WTC11 (cell line): Measurements from ENCODE around the gene TUT4. TPM values are rescaled to one million over a fixed set of nuclear protein-coding genes. Genes with fewer than 3 reads are reported as not detected.

Experiments
- ATAC-seq: fragments of 200-7000 bp; cut with Tn5 transposase; 2 replicates; pipeline ENCODE4 v1.10.0; 2021; ENCODE audit warnings: mild to moderate bottlenecking, moderate library complexity
- CTCF ChIA-PET: fragments of 300-600 bp; sonication (Branson Sonifier 250); formaldehyde crosslinking; loops from one replicate; lab custom pipeline; 2021; ENCODE audit warnings: antibody characterized with exemption; lab: Charles Lee
- POLR2A ChIA-PET: fragments of 350-600 bp; sonication (Branson Sonifier 250); formaldehyde crosslinking; loops from one replicate; lab custom pipeline; 2021; ENCODE audit warnings: antibody characterized with exemption; lab: Charles Lee
- DNase-seq: peaks from one replicate; pipeline ENCODE4 v3.0.0; 2021; ENCODE audit warnings: low spot score
- H3K27ac Mint-ChIP-seq: 2 replicates; pipeline ENCODE4 v1.8.0; 2021; ENCODE audit warnings: mixed read lengths
- H3K27me3 Mint-ChIP-seq: 2 replicates; pipeline ENCODE4 v1.8.0; 2021; ENCODE audit warnings: low read depth, mild to moderate bottlenecking, moderate library complexity, mixed read lengths
- H3K36me3 Mint-ChIP-seq: 2 replicates; pipeline ENCODE4 v1.8.0; 2021; ENCODE audit warnings: mixed read lengths
- H3K4me1 Mint-ChIP-seq: 2 replicates; pipeline ENCODE4 v1.8.0; 2022; ENCODE audit warnings: mixed read lengths
- H3K4me3 Mint-ChIP-seq: 2 replicates; pipeline ENCODE4 v1.8.0; 2021; ENCODE audit warnings: mild to moderate bottlenecking, moderate library complexity, mixed read lengths
- H3K9me3 Mint-ChIP-seq: 2 replicates; pipeline ENCODE4 v1.8.0; 2021; ENCODE audit warnings: mixed read lengths
- FOXJ3 ChIP-seq: sonication (generic); formaldehyde crosslinking; IDR thresholded peaks from 2 replicates; pipeline ENCODE4 v1.9.0; 2021; ENCODE audit warnings: missing genetic modification reagents, mild to moderate bottlenecking, borderline replicate concordance
- FOXK1 ChIP-seq: sonication (generic); formaldehyde crosslinking; IDR thresholded peaks from 2 replicates; pipeline ENCODE4 v1.8.0; 2022; ENCODE audit warnings: mild to moderate bottlenecking, moderate library complexity, missing genetic modification reagents
- GABPB1 ChIP-seq: sonication (generic); formaldehyde crosslinking; IDR thresholded peaks from 2 replicates; pipeline ENCODE4 v1.8.1; 2023; ENCODE audit warnings: mild to moderate bottlenecking, missing genetic modification reagents
- JUN ChIP-seq: sonication (generic); formaldehyde crosslinking; IDR thresholded peaks from 2 replicates; pipeline ENCODE4 v1.8.0; 2023; ENCODE audit warnings: mild to moderate bottlenecking, missing genetic modification reagents
- NR1H2 ChIP-seq: sonication (generic); formaldehyde crosslinking; IDR thresholded peaks from 2 replicates; pipeline ENCODE4 v1.9.0; 2021; ENCODE audit warnings: mild to moderate bottlenecking, moderate library complexity, missing genetic modification reagents
- NR3C1 ChIP-seq: sonication (generic); formaldehyde crosslinking; conservative IDR thresholded peaks from 2 replicates; pipeline ENCODE4 v1.8.1; 2023; ENCODE audit warnings: low read depth, mild to moderate bottlenecking, missing genetic modification reagents
- RELA ChIP-seq: sonication (generic); formaldehyde crosslinking; IDR thresholded peaks from 2 replicates; pipeline ENCODE4 v1.8.1; 2022; ENCODE audit warnings: missing genetic modification reagents, mild to moderate bottlenecking, borderline replicate concordance
- SMAD3 ChIP-seq: sonication (generic); formaldehyde crosslinking; IDR thresholded peaks from 2 replicates; pipeline ENCODE4 v1.8.0; 2022; ENCODE audit warnings: missing genetic modification reagents, mild to moderate bottlenecking, borderline replicate concordance
- TCF7 ChIP-seq: sonication (generic); formaldehyde crosslinking; IDR thresholded peaks from 2 replicates; pipeline ENCODE4 v1.8.0; 2022; ENCODE audit warnings: mild to moderate bottlenecking, low read depth, missing genetic modification reagents, moderate library complexity
- ZNF138 ChIP-seq: sonication (generic); formaldehyde crosslinking; conservative IDR thresholded peaks from 2 replicates; pipeline ENCODE4 v1.8.1; 2022; ENCODE audit warnings: mild to moderate bottlenecking, moderate library complexity, missing genetic modification reagents
- ZNF317 ChIP-seq: sonication (generic); formaldehyde crosslinking; IDR thresholded peaks from 2 replicates; pipeline ENCODE4 v1.8.1; 2023; ENCODE audit warnings: low read depth, mild to moderate bottlenecking, moderate library complexity, missing genetic modification reagents, borderline replicate concordance
- ZNF416 ChIP-seq: fragments of 250-450 bp; sonication (Bioruptor Pico); IDR thresholded peaks from 2 replicates; pipeline ENCODE4 v1.9.0; 2021; ENCODE audit warnings: mild to moderate bottlenecking, inconsistent platforms
- ZNF671 ChIP-seq: fragments of 250-450 bp; sonication (Bioruptor Pico); IDR thresholded peaks from 2 replicates; pipeline ENCODE4 v1.8.0; 2021; ENCODE audit warnings: mild to moderate bottlenecking
- total RNA-seq: library from RNA; stranded (reverse); gene quantifications from 3 replicates; pipeline ENCODE4 v1.2.3, GENCODE V29; 2021
- TF ChIP-seq, protein P1 (sequence below): sonication (generic); formaldehyde crosslinking; IDR thresholded peaks from 2 replicates; pipeline ENCODE4 v1.8.1; 2022; ENCODE audit warnings: low read depth, missing genetic modification reagents, borderline replicate concordance
- TF ChIP-seq, protein P2 (sequence below): sonication (generic); formaldehyde crosslinking; IDR thresholded peaks from 2 replicates; pipeline ENCODE4 v1.8.1; 2022; ENCODE audit warnings: low read depth, mild to moderate bottlenecking, moderate library complexity, missing genetic modification reagents, borderline replicate concordance
- TF ChIP-seq, protein P3 (sequence below): sonication (generic); formaldehyde crosslinking; IDR thresholded peaks from 2 replicates; pipeline ENCODE4 v1.8.1; 2023; ENCODE audit warnings: mild to moderate bottlenecking, missing genetic modification reagents
- TF ChIP-seq, protein P4 (sequence below): sonication (generic); formaldehyde crosslinking; IDR thresholded peaks from 2 replicates; pipeline ENCODE4 v1.8.1; 2023; ENCODE audit warnings: mild to moderate bottlenecking, missing genetic modification reagents
- TF ChIP-seq, protein P5 (sequence below): sonication (generic); formaldehyde crosslinking; conservative IDR thresholded peaks from 2 replicates; pipeline ENCODE4 v1.8.1; 2023; ENCODE audit warnings: mild to moderate bottlenecking, low read depth, missing genetic modification reagents, moderate library complexity
- TF ChIP-seq, protein P6 (sequence below): sonication (generic); formaldehyde crosslinking; IDR thresholded peaks from 2 replicates; pipeline ENCODE4 v1.8.1; 2023; ENCODE audit warnings: mild to moderate bottlenecking, missing genetic modification reagents, borderline replicate concordance
- TF ChIP-seq, protein P7 (sequence below): fragments of 250-450 bp; sonication (Bioruptor Pico); IDR thresholded peaks from 2 replicates; pipeline ENCODE4 v1.9.0; 2021; ENCODE audit warnings: mild to moderate bottlenecking

Gene TUT4
- total RNA-seq, 1 experiment from 2014 or later: 63.3 TPM

DNA sequence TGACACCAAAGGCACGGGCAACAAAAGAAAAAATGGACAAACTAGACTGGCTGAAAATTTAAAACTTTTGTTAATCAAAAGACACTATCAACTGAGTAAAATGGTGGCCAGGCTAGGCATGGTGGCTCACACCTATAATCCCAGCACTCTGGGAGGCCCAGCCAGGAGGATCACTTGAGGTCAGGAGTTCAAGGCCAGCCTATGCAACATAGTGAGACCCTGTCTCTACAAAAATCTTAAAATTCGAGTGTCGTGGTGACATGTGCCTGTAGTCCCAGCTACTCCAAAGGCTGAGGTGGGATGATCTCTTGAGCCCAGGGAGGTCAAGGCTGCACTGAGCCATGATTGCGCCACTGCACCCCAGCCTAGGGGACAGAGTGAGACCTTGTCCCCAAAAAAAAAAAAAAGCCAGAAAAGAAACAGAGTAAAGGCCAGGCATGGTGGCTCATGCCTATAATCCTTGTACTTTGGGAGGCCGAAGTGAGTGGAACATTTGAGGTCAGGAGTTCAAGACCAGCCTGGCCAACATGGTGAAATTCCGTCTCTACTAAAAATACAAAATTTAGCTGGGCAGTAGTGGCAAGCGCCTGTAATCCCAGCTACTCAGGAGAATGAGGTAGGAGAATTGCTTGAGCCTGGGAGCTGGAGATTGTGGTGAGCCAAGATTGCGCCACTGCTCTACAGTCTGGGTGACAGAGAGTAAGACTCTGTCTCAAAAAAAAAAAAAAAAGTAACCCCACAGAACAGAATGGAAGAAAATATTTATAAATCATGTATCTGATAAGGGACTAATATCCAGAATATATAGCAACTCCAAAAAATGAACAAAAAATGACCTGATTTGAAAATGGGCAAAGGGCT is 8.0 kb downstream of the TUT4 start:
- DNase-seq: no peak
- ATAC-seq: no peak
- TF ChIP-seq ZNF138 (CRISPR knock-in tag) (no peak), FOXJ3 (CRISPR knock-in tag) (no peak), GABPB1 (CRISPR knock-in tag) (no peak), ZNF416 (CRISPR knock-in tag) (no peak), TCF7 (no peak), JUN (no peak), ZNF671 (no peak), ZNF317 (CRISPR knock-in tag) (no peak), RELA (CRISPR knock-in tag) (no peak), NR3C1 (no peak), NR1H2 (CRISPR knock-in tag) (no peak), SMAD3 (CRISPR knock-in tag) (no peak), FOXK1 (CRISPR knock-in tag) (no peak)
- TF ChIP-seq, protein P1, sequence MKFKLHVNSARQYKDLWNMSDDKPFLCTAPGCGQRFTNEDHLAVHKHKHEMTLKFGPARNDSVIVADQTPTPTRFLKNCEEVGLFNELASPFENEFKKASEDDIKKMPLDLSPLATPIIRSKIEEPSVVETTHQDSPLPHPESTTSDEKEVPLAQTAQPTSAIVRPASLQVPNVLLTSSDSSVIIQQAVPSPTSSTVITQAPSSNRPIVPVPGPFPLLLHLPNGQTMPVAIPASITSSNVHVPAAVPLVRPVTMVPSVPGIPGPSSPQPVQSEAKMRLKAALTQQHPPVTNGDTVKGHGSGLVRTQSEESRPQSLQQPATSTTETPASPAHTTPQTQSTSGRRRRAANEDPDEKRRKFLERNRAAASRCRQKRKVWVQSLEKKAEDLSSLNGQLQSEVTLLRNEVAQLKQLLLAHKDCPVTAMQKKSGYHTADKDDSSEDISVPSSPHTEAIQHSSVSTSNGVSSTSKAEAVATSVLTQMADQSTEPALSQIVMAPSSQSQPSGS (CRISPR knock-in tag): no peak
- TF ChIP-seq, protein P2, sequence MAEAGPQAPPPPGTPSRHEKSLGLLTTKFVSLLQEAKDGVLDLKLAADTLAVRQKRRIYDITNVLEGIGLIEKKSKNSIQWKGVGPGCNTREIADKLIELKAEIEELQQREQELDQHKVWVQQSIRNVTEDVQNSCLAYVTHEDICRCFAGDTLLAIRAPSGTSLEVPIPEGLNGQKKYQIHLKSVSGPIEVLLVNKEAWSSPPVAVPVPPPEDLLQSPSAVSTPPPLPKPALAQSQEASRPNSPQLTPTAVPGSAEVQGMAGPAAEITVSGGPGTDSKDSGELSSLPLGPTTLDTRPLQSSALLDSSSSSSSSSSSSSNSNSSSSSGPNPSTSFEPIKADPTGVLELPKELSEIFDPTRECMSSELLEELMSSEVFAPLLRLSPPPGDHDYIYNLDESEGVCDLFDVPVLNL (CRISPR knock-in tag): no peak
- TF ChIP-seq, protein P3, sequence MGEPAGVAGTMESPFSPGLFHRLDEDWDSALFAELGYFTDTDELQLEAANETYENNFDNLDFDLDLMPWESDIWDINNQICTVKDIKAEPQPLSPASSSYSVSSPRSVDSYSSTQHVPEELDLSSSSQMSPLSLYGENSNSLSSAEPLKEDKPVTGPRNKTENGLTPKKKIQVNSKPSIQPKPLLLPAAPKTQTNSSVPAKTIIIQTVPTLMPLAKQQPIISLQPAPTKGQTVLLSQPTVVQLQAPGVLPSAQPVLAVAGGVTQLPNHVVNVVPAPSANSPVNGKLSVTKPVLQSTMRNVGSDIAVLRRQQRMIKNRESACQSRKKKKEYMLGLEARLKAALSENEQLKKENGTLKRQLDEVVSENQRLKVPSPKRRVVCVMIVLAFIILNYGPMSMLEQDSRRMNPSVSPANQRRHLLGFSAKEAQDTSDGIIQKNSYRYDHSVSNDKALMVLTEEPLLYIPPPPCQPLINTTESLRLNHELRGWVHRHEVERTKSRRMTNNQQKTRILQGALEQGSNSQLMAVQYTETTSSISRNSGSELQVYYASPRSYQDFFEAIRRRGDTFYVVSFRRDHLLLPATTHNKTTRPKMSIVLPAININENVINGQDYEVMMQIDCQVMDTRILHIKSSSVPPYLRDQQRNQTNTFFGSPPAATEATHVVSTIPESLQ (CRISPR knock-in tag): no peak
- TF ChIP-seq, protein P4, sequence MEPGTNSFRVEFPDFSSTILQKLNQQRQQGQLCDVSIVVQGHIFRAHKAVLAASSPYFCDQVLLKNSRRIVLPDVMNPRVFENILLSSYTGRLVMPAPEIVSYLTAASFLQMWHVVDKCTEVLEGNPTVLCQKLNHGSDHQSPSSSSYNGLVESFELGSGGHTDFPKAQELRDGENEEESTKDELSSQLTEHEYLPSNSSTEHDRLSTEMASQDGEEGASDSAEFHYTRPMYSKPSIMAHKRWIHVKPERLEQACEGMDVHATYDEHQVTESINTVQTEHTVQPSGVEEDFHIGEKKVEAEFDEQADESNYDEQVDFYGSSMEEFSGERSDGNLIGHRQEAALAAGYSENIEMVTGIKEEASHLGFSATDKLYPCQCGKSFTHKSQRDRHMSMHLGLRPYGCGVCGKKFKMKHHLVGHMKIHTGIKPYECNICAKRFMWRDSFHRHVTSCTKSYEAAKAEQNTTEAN: no peak
- TF ChIP-seq, protein P5, sequence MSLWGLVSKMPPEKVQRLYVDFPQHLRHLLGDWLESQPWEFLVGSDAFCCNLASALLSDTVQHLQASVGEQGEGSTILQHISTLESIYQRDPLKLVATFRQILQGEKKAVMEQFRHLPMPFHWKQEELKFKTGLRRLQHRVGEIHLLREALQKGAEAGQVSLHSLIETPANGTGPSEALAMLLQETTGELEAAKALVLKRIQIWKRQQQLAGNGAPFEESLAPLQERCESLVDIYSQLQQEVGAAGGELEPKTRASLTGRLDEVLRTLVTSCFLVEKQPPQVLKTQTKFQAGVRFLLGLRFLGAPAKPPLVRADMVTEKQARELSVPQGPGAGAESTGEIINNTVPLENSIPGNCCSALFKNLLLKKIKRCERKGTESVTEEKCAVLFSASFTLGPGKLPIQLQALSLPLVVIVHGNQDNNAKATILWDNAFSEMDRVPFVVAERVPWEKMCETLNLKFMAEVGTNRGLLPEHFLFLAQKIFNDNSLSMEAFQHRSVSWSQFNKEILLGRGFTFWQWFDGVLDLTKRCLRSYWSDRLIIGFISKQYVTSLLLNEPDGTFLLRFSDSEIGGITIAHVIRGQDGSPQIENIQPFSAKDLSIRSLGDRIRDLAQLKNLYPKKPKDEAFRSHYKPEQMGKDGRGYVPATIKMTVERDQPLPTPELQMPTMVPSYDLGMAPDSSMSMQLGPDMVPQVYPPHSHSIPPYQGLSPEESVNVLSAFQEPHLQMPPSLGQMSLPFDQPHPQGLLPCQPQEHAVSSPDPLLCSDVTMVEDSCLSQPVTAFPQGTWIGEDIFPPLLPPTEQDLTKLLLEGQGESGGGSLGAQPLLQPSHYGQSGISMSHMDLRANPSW: no peak
- TF ChIP-seq, protein P6, sequence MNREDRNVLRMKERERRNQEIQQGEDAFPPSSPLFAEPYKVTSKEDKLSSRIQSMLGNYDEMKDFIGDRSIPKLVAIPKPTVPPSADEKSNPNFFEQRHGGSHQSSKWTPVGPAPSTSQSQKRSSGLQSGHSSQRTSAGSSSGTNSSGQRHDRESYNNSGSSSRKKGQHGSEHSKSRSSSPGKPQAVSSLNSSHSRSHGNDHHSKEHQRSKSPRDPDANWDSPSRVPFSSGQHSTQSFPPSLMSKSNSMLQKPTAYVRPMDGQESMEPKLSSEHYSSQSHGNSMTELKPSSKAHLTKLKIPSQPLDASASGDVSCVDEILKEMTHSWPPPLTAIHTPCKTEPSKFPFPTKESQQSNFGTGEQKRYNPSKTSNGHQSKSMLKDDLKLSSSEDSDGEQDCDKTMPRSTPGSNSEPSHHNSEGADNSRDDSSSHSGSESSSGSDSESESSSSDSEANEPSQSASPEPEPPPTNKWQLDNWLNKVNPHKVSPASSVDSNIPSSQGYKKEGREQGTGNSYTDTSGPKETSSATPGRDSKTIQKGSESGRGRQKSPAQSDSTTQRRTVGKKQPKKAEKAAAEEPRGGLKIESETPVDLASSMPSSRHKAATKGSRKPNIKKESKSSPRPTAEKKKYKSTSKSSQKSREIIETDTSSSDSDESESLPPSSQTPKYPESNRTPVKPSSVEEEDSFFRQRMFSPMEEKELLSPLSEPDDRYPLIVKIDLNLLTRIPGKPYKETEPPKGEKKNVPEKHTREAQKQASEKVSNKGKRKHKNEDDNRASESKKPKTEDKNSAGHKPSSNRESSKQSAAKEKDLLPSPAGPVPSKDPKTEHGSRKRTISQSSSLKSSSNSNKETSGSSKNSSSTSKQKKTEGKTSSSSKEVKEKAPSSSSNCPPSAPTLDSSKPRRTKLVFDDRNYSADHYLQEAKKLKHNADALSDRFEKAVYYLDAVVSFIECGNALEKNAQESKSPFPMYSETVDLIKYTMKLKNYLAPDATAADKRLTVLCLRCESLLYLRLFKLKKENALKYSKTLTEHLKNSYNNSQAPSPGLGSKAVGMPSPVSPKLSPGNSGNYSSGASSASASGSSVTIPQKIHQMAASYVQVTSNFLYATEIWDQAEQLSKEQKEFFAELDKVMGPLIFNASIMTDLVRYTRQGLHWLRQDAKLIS (CRISPR knock-in tag): no peak
- TF ChIP-seq, protein P7, sequence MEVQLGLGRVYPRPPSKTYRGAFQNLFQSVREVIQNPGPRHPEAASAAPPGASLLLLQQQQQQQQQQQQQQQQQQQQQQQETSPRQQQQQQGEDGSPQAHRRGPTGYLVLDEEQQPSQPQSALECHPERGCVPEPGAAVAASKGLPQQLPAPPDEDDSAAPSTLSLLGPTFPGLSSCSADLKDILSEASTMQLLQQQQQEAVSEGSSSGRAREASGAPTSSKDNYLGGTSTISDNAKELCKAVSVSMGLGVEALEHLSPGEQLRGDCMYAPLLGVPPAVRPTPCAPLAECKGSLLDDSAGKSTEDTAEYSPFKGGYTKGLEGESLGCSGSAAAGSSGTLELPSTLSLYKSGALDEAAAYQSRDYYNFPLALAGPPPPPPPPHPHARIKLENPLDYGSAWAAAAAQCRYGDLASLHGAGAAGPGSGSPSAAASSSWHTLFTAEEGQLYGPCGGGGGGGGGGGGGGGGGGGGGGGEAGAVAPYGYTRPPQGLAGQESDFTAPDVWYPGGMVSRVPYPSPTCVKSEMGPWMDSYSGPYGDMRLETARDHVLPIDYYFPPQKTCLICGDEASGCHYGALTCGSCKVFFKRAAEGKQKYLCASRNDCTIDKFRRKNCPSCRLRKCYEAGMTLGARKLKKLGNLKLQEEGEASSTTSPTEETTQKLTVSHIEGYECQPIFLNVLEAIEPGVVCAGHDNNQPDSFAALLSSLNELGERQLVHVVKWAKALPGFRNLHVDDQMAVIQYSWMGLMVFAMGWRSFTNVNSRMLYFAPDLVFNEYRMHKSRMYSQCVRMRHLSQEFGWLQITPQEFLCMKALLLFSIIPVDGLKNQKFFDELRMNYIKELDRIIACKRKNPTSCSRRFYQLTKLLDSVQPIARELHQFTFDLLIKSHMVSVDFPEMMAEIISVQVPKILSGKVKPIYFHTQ (CRISPR knock-in tag): no peak
- H3K9me3 Mint-ChIP-seq: peaks cover 27% of the 10 kb centered on the region
- H3K27me3 Mint-ChIP-seq: no peaks in the 10 kb centered on the region
- ChIA-PET POLR2A (no interaction called here), CTCF (interaction anchor here (0.6 to 0.7 kb wide), 3 partner anchors 15 to 386 kb away, joined by 3 to 4 read pairs (median 3); no protein-coding TSS in a partner anchor)
- peaks cover 33% of the 10 kb centered on the region for H3K36me3 Mint-ChIP-seq
- no peak overlapping the region for H3K27ac Mint-ChIP-seq
- H3K4me1 Mint-ChIP-seq: peaks cover 12% of the 10 kb centered on the region
- H3K4me3 Mint-ChIP-seq: no peak overlapping the region
